Caco-2 (cell line): Measurements from ENCODE around the gene USF2. TPM values are rescaled to one million over a fixed set of nuclear protein-coding genes. Genes with fewer than 3 reads are reported as not detected.

ENCODE experiments used
- BruUV-seq: library from RNA; stranded (reverse); fragments of 400-500 nt; replicated peaks from 2 replicates; lab custom pipeline; 2021; lab: Mats Ljungman, UMichigan
- CTCF ChIA-PET: fragments of 300-600 bp; sonication (Branson Sonifier 250); formaldehyde crosslinking; loops from one replicate; lab custom pipeline; 2022; ENCODE audit warnings: antibody characterized with exemption; lab: Charles Lee
- POLR2A ChIA-PET: fragments of 300-600 bp; sonication (Branson Sonifier 250); formaldehyde crosslinking; loops from one replicate; lab custom pipeline; 2022; ENCODE audit warnings: antibody characterized with exemption; lab: Charles Lee
- DNase-seq, 2 experiments: peaks; one replicate each; pipeline versions ENCODE4 v3.0.0 to v3.0.0-alpha.2; 2020 to 2022
- H3K27me3 ChIP-seq: replicated peaks from 2 replicates; pipeline ENCODE4 v1.6.0; 2011; ENCODE audit warnings: low read length; ENCODE audit not compliant: control insufficient read depth, insufficient read depth
- H3K36me3 ChIP-seq: 2 replicates; pipeline ENCODE4 v1.5.1; 2011; ENCODE audit warnings: low read length; ENCODE audit not compliant: control insufficient read depth, insufficient read depth
- H3K4me1 ChIP-seq: fragments of 250-450 bp; sonication (Bioruptor Pico); 2 replicates; pipeline ENCODE4 v1.5.1; 2020; ENCODE audit warnings: mild to moderate bottlenecking
- H3K4me3 ChIP-seq: 2 replicates; pipeline ENCODE4 v1.5.1; 2011; ENCODE audit warnings: low read depth, mild to moderate bottlenecking, control low read depth, low read length
- H3K9me3 ChIP-seq: fragments of 250-450 bp; sonication (Bioruptor Pico); 2 replicates; pipeline ENCODE4 v1.5.1; 2020; ENCODE audit warnings: mild to moderate bottlenecking, moderate library complexity
- H3K27ac Mint-ChIP-seq: one replicate; pipeline ENCODE4 v1.8.0; 2022; ENCODE audit warnings: mixed read lengths; ENCODE audit not compliant: unreplicated experiment
- H3K27me3 Mint-ChIP-seq: one replicate; pipeline ENCODE4 v1.8.0; 2022; ENCODE audit warnings: mixed read lengths; ENCODE audit not compliant: insufficient read depth, unreplicated experiment
- H3K36me3 Mint-ChIP-seq: one replicate; pipeline ENCODE4 v1.8.0; 2022; ENCODE audit warnings: mild to moderate bottlenecking, mixed read lengths; ENCODE audit not compliant: insufficient read depth, unreplicated experiment
- H3K4me1 Mint-ChIP-seq: one replicate; pipeline ENCODE4 v1.8.0; 2022; ENCODE audit warnings: low read depth, mixed read lengths; ENCODE audit not compliant: unreplicated experiment
- H3K4me3 Mint-ChIP-seq: one replicate; pipeline ENCODE4 v1.8.0; 2022; ENCODE audit warnings: mild to moderate bottlenecking, moderate library complexity, mixed read lengths; ENCODE audit not compliant: unreplicated experiment
- H3K9me3 Mint-ChIP-seq: one replicate; pipeline ENCODE4 v1.8.0; 2022; ENCODE audit warnings: mixed read lengths; ENCODE audit not compliant: unreplicated experiment
- CTCF ChIP-seq, 2 experiments: fragments of 200-600 bp in 1 of 2; IDR thresholded peaks; 1 replicate in 1 of 2; 2 replicates in 1 of 2; pipeline versions ENCODE4 v1.5.1 to v1.8.0; 2011 to 2022; ENCODE audit warnings: antibody characterized with exemption in 1 of 2, control low read depth in 1 of 2, inconsistent platforms in 1 of 2, low read depth in 1 of 2, low read length in 1 of 2, mild to moderate bottlenecking in 1 of 2, moderate library complexity in 1 of 2; ENCODE audit not compliant: insufficient read depth in 1 of 2, severe bottlenecking in 1 of 2, unreplicated experiment in 1 of 2
- intact Hi-C: fragments of 100-400 bp; cut with micrococcal nuclease; formaldehyde crosslinking; loops from one replicate; pipeline ENCODE4 v1.10.0; 2022; ENCODE audit not compliant: unreplicated experiment
- total RNA-seq: library from RNA; stranded (reverse); gene quantifications from 2 replicates; pipeline ENCODE4 v1.2.3, GENCODE V29; 2022

The USF2 gene
- total RNA-seq, 1 experiment from 2014 or later, result 105 TPM

- no peak for DNase-seq
- no peaks in the 10 kb centered on the region for H3K9me3 ChIP-seq
- peaks cover 4% of the 10 kb centered on the region; the same call in 1 of the 2 replicates for H3K36me3 ChIP-seq
- H3K27me3 ChIP-seq, result no peaks in the 10 kb centered on the region
- Mint-ChIP-seq H3K9me3 (no peaks in the 10 kb centered on the region), H3K27ac (no peak overlapping the region), H3K4me1 (no peaks in the 10 kb centered on the region), H3K4me3 (no peak overlapping the region), H3K36me3 (peaks cover 76% of the 10 kb centered on the region), H3K27me3 (no peaks in the 10 kb centered on the region)
- no peak overlapping the region for H3K4me3 ChIP-seq
- peaks cover 6% of the 10 kb centered on the region for H3K4me1 ChIP-seq
- ChIA-PET POLR2A (no interaction called here), CTCF (no interaction called here)
- intact Hi-C loops, result no loop called here
- no peak for TF ChIP-seq CTCF (IDR thresholded peaks at IDR 0.05; ENCODE audit: insufficient read depth in 1 of 2, low read depth in 1 of 2, low read length in 1 of 2, severe bottlenecking in 1 of 2, unreplicated experiment in 1 of 2)
- BruUV-seq, result no TSS peak
Measured at GRCh38 chr19:35273686-35274259, 5.0 kb downstream of the USF2 start.

- peaks cover 74% of the 10 kb centered on the region for H3K36me3 Mint-ChIP-seq
- no TSS peak for BruUV-seq
- H3K4me1 Mint-ChIP-seq, result no peaks in the 10 kb centered on the region
- ChIA-PET POLR2A (no interaction called here), CTCF (no interaction called here)
- H3K27ac Mint-ChIP-seq, result no peak overlapping the region
- Histone ChIP-seq H3K4me1 (peaks cover 6% of the 10 kb centered on the region), H3K4me3 (no peak overlapping the region), H3K9me3 (no peaks in the 10 kb centered on the region), H3K36me3 (peaks cover 4% of the 10 kb centered on the region; the same call in 1 of the 2 replicates), H3K27me3 (no peaks in the 10 kb centered on the region)
- no peak for DNase-seq
- H3K9me3 Mint-ChIP-seq, result no peaks in the 10 kb centered on the region
- intact Hi-C loops, result no loop called here
- no peak overlapping the region for H3K4me3 Mint-ChIP-seq
- no peak for TF ChIP-seq CTCF (IDR thresholded peaks at IDR 0.05; ENCODE audit: insufficient read depth in 1 of 2, low read depth in 1 of 2, low read length in 1 of 2, severe bottlenecking in 1 of 2, unreplicated experiment in 1 of 2)
- H3K27me3 Mint-ChIP-seq, result no peaks in the 10 kb centered on the region
Measured at GRCh38 chr19:35274323-35274722, 5.6 kb downstream of the USF2 start.

- Mint-ChIP-seq H3K4me1 (no peaks in the 10 kb centered on the region), H3K27me3 (no peaks in the 10 kb centered on the region), H3K4me3 (no peak overlapping the region), H3K27ac (peak overlapping the region; percentile 12), H3K36me3 (peaks cover 58% of the 10 kb centered on the region), H3K9me3 (no peaks in the 10 kb centered on the region)
- TF ChIP-seq CTCF (IDR thresholded peaks at IDR 0.05; ENCODE audit: insufficient read depth in 1 of 2, low read depth in 1 of 2, low read length in 1 of 2, severe bottlenecking in 1 of 2, unreplicated experiment in 1 of 2), result no peak
- no peak for DNase-seq
- no peaks in the 10 kb centered on the region for H3K9me3 ChIP-seq
- H3K27me3 ChIP-seq, result no peaks in the 10 kb centered on the region
- CTCF ChIA-PET, result interaction anchor here (0.6 kb wide), 1 partner anchor 229 kb away, joined by 3 read pairs; no protein-coding TSS in a partner anchor
- POLR2A ChIA-PET, result no interaction called here
- no TSS peak for BruUV-seq
- H3K4me3 ChIP-seq, result no peak overlapping the region
- H3K36me3 ChIP-seq, result no peaks in the 10 kb centered on the region
- no peaks in the 10 kb centered on the region for H3K4me1 ChIP-seq
- intact Hi-C loops, result no loop called here
Measured at GRCh38 chr19:35276706-35277281, 8.0 kb downstream of the USF2 start.
